H9 (cell line): Measurements from ENCODE around the gene ACTL8. TPM values are rescaled to one million over a fixed set of nuclear protein-coding genes. Genes with fewer than 3 reads are reported as not detected.

Experiments used
- DNase-seq: peaks from one replicate; pipeline ENCODE4 v3.0.0-alpha.2; 2017
- H2AFZ ChIP-seq: one replicate; pipeline ENCODE4 v1.6.1; 2013; ENCODE audit warnings: mild to moderate bottlenecking, low read length, control low read depth, moderate library complexity
- H2AK5ac ChIP-seq: 2 replicates; pipeline ENCODE4 v1.6.1; 2013; ENCODE audit warnings: low read length, control low read depth, mixed read lengths; ENCODE audit not compliant: insufficient read length
- H2BK120ac ChIP-seq: one replicate; pipeline ENCODE4 v1.6.1; 2013; ENCODE audit warnings: low read depth, mild to moderate bottlenecking, low read length, control low read depth, inconsistent platforms; ENCODE audit not compliant: poor library complexity, severe bottlenecking
- H2BK12ac ChIP-seq: 2 replicates; pipeline ENCODE4 v1.6.1; 2013; ENCODE audit warnings: low read length, control low read depth, mixed read lengths, low read depth; ENCODE audit not compliant: insufficient read length
- H2BK15ac ChIP-seq: 2 replicates; pipeline ENCODE4 v1.6.1; 2013; ENCODE audit warnings: low read depth, low read length, control low read depth
- H2BK20ac ChIP-seq: one replicate; pipeline ENCODE4 v1.6.1; 2013; ENCODE audit warnings: low read depth, mild to moderate bottlenecking, low read length, control low read depth, inconsistent platforms; ENCODE audit not compliant: poor library complexity, severe bottlenecking
- H2BK5ac ChIP-seq: 2 replicates; pipeline ENCODE4 v1.6.1; 2013; ENCODE audit warnings: low read length, control low read depth, mixed read lengths; ENCODE audit not compliant: insufficient read length
- H3K14ac ChIP-seq: 2 replicates; pipeline ENCODE4 v1.6.1; 2013; ENCODE audit warnings: low read length, control low read depth; ENCODE audit not compliant: insufficient read depth
- H3K18ac ChIP-seq: 2 replicates; pipeline ENCODE4 v1.6.1; 2013; ENCODE audit warnings: low read depth, mild to moderate bottlenecking, mixed read lengths, low read length, control low read depth; ENCODE audit not compliant: insufficient read length
- H3K23ac ChIP-seq: 2 replicates; pipeline ENCODE4 v1.6.1; 2013; ENCODE audit warnings: low read length, control low read depth, mixed read lengths, low read depth; ENCODE audit not compliant: insufficient read length
- H3K23me2 ChIP-seq: 2 replicates; pipeline ENCODE4 v1.6.1; 2013; ENCODE audit warnings: low read depth, mild to moderate bottlenecking, mixed read lengths, low read length, control low read depth; ENCODE audit not compliant: insufficient read length, poor library complexity, severe bottlenecking
- H3K27ac ChIP-seq: 2 replicates; pipeline ENCODE4 v1.5.1; 2013; ENCODE audit warnings: low read length, control low read depth, mixed read lengths, low read depth; ENCODE audit not compliant: insufficient read length
- H3K27me3 ChIP-seq: 2 replicates; pipeline ENCODE4 v1.6.1; 2013; ENCODE audit warnings: low read length, control low read depth, inconsistent platforms; ENCODE audit not compliant: insufficient read depth
- H3K4ac ChIP-seq: 2 replicates; pipeline ENCODE4 v1.6.1; 2013; ENCODE audit warnings: low read depth, mild to moderate bottlenecking, control low read depth, inconsistent platforms, low read length, moderate library complexity
- H3K4me1 ChIP-seq: 2 replicates; pipeline ENCODE4 v1.6.1; 2013; ENCODE audit warnings: low read length, control low read depth, inconsistent platforms; ENCODE audit not compliant: insufficient read depth
- H3K4me2 ChIP-seq: 2 replicates; pipeline ENCODE4 v1.6.1; 2013; ENCODE audit warnings: low read length, control low read depth, mixed read lengths; ENCODE audit not compliant: insufficient read length, insufficient read depth
- H3K56ac ChIP-seq: 2 replicates; pipeline ENCODE4 v1.6.1; 2013; ENCODE audit warnings: low read depth, mild to moderate bottlenecking, mixed read lengths, low read length, control low read depth; ENCODE audit not compliant: insufficient read length
- H3K79me1 ChIP-seq: 2 replicates; pipeline ENCODE4 v1.6.1; 2013; ENCODE audit warnings: low read depth, mild to moderate bottlenecking, moderate library complexity, low read length, control low read depth, inconsistent platforms; ENCODE audit not compliant: insufficient read depth, poor library complexity, severe bottlenecking
- H3K79me2 ChIP-seq: 2 replicates; pipeline ENCODE4 v1.6.1; 2013; ENCODE audit warnings: low read length, control low read depth, inconsistent platforms; ENCODE audit not compliant: insufficient read depth
- H3K9ac ChIP-seq: 2 replicates; pipeline ENCODE4 v1.6.1; 2013; ENCODE audit warnings: low read length, control low read depth, mixed read lengths; ENCODE audit not compliant: insufficient read length; ENCODE audit errors: extremely low read depth
- H3K9me3 ChIP-seq: one replicate; pipeline ENCODE4 v1.6.1; 2013; ENCODE audit warnings: low read depth, low read length, inconsistent platforms; ENCODE audit not compliant: control insufficient read depth
- H3T11ph ChIP-seq: one replicate; pipeline ENCODE4 v1.6.1; 2013; ENCODE audit warnings: mild to moderate bottlenecking, low read length, control low read depth, inconsistent platforms
- H4K20me1 ChIP-seq: one replicate; pipeline ENCODE4 v1.6.1; 2013; ENCODE audit not compliant: control insufficient read depth, insufficient read length, insufficient read depth
- H4K5ac ChIP-seq: 2 replicates; pipeline ENCODE4 v1.6.1; 2013; ENCODE audit warnings: low read depth, mild to moderate bottlenecking, mixed read lengths, low read length, control low read depth; ENCODE audit not compliant: insufficient read length
- H4K8ac ChIP-seq: replicated peaks from 2 replicates; pipeline ENCODE4 v1.6.1; 2013; ENCODE audit warnings: low read length, control low read depth, mixed read lengths, low read depth; ENCODE audit not compliant: insufficient read length
- H4K91ac ChIP-seq: 2 replicates; pipeline ENCODE4 v1.6.1; 2013; ENCODE audit warnings: low read depth, mild to moderate bottlenecking, moderate library complexity, mixed read lengths, low read length, control low read depth; ENCODE audit not compliant: insufficient read length
- H3K27ac Mint-ChIP-seq, 3 experiments: 2 replicates in 2 of 3; 3 replicates in 1 of 3; pipeline ENCODE4 v1.8.0; 2020 to 2021; ENCODE audit warnings: mixed read lengths in 3 of 3, mild to moderate bottlenecking in 1 of 3, moderate library complexity in 1 of 3
- H3K27me3 Mint-ChIP-seq: 2 replicates; pipeline ENCODE4 v1.8.0; 2021; ENCODE audit warnings: low read depth, mild to moderate bottlenecking, moderate library complexity, mixed read lengths
- H3K36me3 Mint-ChIP-seq, 3 experiments: 2 replicates in 2 of 3; 3 replicates in 1 of 3; pipeline ENCODE4 v1.8.0; 2020 to 2021; ENCODE audit warnings: low read depth in 3 of 3, mixed read lengths in 3 of 3; ENCODE audit not compliant: insufficient read depth in 1 of 3
- H3K4me1 Mint-ChIP-seq, 2 experiments: 2 replicates each; pipeline ENCODE4 v1.8.0; 2020; ENCODE audit warnings: mixed read lengths in 2 of 2
- H3K4me3 Mint-ChIP-seq, 2 experiments: 2 replicates in 1 of 2; 3 replicates in 1 of 2; pipeline ENCODE4 v1.8.0; 2020 to 2021; ENCODE audit warnings: mild to moderate bottlenecking in 2 of 2, mixed read lengths in 2 of 2, moderate library complexity in 1 of 2
- H3K9me3 Mint-ChIP-seq, 2 experiments: 2 replicates in 1 of 2; 3 replicates in 1 of 2; pipeline ENCODE4 v1.8.0; 2020; ENCODE audit warnings: mild to moderate bottlenecking in 2 of 2, mixed read lengths in 2 of 2, moderate library complexity in 1 of 2
- WGBS: extraction: QIAGEN DNeasy Blood & Tissue Kit; methylation state at CpG from one replicate; pipeline ENCODE4 v1.1.7; 2013; ENCODE audit warnings: missing lambda C conversion rate, low lambda C conversion rate, mixed read lengths; ENCODE audit not compliant: insufficient read length; ENCODE audit errors: extremely low coverage; 5-methylcytosine and 5-hydroxymethylcytosine counted together
- total RNA-seq: library from RNA; stranded (reverse); gene quantifications from 2 replicates; pipeline ENCODE4 v1.2.1, GENCODE V29; 2021
- TF ChIP-seq, protein P1 (sequence below): fragments of 200-600 bp; sonication (generic); conservative IDR thresholded peaks from 3 replicates; pipeline ENCODE4 v1.8.0; 2021; ENCODE audit warnings: antibody characterized with exemption, mild to moderate bottlenecking

The ACTL8 gene
- total RNA-seq, 1 experiment from 2014 or later, result not detected

DNA sequence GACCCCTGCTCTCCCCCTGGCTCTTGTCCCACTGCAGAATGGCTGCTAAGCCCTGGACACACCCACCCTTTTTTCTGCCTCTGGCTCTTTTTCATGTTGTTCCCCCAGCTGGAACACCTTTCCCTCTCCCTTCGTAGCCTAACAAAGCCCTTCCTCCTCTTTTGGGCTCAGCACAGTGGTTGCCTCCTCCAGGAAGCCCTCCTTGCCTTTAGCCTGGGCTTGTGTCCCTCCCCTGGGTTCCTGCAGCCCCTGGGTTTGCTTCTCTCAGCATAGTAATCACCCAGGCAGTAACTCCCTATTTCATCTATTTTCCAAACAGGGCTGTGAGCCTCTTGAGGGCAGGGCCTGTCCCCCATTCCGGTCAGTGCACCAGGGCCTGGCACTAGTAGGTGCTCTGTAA lies 19.8 kb upstream of the ACTL8 start:
- H2BK120ac ChIP-seq, result no peak overlapping the region
- H3K4me3 Mint-ChIP-seq, result no peak overlapping the region
- H3K23ac ChIP-seq, result no peak overlapping the region
- H2BK12ac ChIP-seq, result no peak overlapping the region
- H3K4me1 Mint-ChIP-seq, result peaks cover 13 to 33% of the 10 kb centered on the region in 2 experiments
- TF ChIP-seq, protein P1, sequence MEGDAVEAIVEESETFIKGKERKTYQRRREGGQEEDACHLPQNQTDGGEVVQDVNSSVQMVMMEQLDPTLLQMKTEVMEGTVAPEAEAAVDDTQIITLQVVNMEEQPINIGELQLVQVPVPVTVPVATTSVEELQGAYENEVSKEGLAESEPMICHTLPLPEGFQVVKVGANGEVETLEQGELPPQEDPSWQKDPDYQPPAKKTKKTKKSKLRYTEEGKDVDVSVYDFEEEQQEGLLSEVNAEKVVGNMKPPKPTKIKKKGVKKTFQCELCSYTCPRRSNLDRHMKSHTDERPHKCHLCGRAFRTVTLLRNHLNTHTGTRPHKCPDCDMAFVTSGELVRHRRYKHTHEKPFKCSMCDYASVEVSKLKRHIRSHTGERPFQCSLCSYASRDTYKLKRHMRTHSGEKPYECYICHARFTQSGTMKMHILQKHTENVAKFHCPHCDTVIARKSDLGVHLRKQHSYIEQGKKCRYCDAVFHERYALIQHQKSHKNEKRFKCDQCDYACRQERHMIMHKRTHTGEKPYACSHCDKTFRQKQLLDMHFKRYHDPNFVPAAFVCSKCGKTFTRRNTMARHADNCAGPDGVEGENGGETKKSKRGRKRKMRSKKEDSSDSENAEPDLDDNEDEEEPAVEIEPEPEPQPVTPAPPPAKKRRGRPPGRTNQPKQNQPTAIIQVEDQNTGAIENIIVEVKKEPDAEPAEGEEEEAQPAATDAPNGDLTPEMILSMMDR, result no peak
- H3T11ph ChIP-seq, result no peak overlapping the region
- no peak overlapping the region for H3K4ac ChIP-seq
- H3K9me3 ChIP-seq, result no peaks in the 10 kb centered on the region
- H4K20me1 ChIP-seq, result no peaks in the 10 kb centered on the region
- no peaks in the 10 kb centered on the region for H3K4me1 ChIP-seq
- H4K8ac ChIP-seq, result no peak overlapping the region
- H3K9me3 Mint-ChIP-seq, result no peaks in the 10 kb centered on the region
- no peak overlapping the region for H3K14ac ChIP-seq
- WGBS, result no CpG with 5 or more reads among the region's 2 CpGs
- H4K5ac ChIP-seq, result no peak overlapping the region
- no peak overlapping the region for H2BK5ac ChIP-seq
- DNase-seq, result no peak
- H3K9ac ChIP-seq, result no peak overlapping the region
- no peak overlapping the region for H3K18ac ChIP-seq
- H3K23me2 ChIP-seq, result no peaks in the 10 kb centered on the region
- no peaks in the 10 kb centered on the region; the same call in 1 of the 2 replicates for H3K27me3 ChIP-seq
- H2BK15ac ChIP-seq, result no peak overlapping the region
- no peaks in the 10 kb centered on the region for H3K79me1 ChIP-seq
- no peak overlapping the region for H2BK20ac ChIP-seq
- no peak overlapping the region for H2AFZ ChIP-seq
- peak overlapping the region in 1 of 3 experiments; percentile 72; a peak in 1 of 7 replicates for H3K27ac Mint-ChIP-seq
- no peaks in the 10 kb centered on the region for H3K79me2 ChIP-seq
- H3K56ac ChIP-seq, result no peak overlapping the region
- H3K27ac ChIP-seq, result no peak overlapping the region
- H4K91ac ChIP-seq, result no peak overlapping the region
- no peak overlapping the region for H2AK5ac ChIP-seq
- no peaks in the 10 kb centered on the region; the same call in 1 of the 2 replicates for H3K27me3 Mint-ChIP-seq
- H3K4me2 ChIP-seq, result no peak overlapping the region
- H3K36me3 Mint-ChIP-seq, result no peaks in the 10 kb centered on the region
